Measurements from ENCODE around the gene LRRC8D.

Gene LRRC8D

GRCh38 chr1:89872567-89872966 is 51.7 kb downstream of the LRRC8D start:
- DNase-seq = no peak

GRCh38 chr1:89873288-89873687 is 52.5 kb downstream of the LRRC8D start:
- DNase-seq = no peak

DNA sequence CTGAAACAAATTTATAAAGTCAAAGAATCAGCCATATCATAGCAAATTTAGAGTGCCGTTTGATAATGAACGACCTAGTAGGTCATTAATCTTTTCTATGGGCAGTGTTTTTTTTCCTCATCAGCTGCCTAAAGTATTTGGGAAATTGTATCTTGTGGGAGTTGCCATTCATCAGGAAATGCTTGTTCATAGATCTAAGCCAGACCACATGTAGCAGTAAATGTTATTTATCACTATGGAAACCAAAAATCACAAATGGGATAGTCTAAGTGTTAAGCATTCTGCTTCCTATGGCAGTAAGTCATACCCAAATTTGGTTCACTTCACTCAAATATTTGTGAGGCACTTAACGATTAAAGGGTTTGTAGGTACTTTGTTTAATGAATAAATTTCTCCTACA is 52.9 kb downstream of the LRRC8D start:
- DNase-seq = no peak

DNA sequence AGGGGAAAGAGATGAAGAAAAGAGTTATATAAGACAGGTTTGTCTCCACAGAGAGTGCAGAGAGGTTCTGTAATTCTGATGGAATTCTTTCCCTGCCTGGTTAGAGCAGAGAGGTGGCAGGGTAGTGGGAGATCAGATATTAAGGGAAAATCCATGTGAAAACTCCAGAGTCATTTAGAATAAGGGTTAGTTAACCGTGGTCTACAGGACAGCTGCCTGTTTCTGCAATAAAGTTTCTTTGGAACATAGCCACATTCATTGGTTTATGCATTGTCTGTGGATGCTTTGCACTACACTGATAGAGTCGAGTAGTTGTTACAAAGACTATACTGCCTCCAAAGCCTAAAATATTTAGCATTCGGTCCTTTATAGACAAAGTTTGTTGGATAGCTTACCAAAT is 55.6 kb downstream of the LRRC8D start:
- DNase-seq = no peak

DNA sequence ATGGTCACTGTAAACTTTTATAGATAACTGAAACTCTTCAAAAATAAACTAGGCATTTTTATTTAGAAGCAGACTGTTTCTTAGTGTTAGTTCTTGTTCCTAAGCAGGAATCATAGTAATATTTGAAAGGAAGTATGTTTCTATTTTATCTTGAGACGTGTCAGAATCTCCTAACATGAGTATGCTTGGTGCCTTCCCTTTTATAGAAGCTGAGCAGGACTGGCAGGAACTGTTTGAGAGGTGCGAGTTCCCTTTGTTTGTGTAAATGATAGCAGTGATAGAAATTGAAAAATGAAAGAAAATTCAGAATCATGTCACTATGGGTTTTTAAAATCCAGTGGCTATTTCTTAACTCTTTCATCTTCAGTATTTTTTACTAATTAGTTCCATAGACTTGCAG is 56.9 kb downstream of the LRRC8D start:
- DNase-seq = no peak

DNA sequence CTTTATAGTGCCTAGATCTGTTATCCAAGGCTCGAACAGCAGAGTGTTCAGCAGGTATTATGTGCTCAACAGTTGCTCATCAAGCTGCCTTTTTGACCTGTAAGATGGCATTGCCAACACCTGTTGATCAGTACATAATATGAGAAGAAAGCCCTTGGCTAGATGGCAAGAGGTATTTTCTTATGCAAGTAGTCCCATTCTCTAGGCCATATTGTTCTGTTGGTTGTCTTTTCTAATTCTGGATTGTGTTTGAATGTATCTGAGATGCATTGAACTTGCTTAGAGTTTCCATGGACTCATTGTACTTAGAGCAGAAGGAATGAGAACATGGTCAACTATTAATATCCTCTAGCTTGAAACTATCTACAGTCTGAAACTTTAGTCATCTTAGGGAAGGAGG is 57.4 kb downstream of the LRRC8D start:
- DNase-seq = no peak

DNA sequence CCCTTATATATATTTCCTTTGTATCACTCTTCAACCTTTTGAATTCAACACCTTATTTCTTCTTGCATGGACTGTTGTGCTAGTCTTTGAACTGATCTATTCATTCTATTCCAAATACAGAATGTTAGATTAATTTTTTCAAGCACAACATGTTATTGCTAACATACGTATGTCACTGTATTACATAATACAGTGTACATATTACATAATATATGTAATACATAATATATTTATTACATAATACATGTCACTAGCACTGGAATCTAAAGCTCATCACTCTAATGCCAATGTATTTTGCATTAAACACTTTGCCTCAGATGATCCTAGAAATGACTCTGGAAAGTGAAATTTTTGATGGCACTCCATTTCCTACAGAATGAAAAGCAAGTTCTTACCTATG is 59.8 kb downstream of the LRRC8D start:
- no peak for DNase-seq

DNA sequence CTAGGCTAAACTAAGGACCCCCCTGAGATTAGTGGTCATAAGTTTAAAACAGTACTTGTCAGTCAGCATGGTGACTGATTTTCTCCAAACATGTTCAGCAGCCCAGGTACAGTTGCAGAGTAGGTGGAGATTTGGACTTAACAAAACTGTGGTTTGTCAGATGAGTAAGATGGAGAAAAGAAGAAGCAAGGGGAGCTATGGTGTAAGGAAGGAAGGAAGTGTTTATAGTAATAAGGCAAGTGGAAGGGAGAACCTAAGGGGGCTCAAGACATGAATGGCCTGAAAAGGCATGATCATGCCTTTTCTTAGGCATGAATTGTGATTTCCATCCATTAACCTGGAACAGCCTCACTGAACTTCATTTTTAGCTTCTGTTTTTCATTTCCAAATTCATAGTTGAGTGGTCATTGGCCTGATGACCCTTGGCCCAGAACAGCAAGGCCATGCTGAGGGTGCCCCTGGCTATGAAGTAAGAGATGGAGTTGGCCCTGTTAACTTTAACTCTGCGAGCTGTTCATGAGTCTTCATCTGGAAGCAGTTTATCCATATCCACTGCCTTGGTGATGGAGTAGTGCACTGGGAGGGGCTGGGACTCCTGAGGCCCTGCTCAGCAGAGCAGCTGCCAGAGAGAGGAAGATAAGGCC is 60.7 kb downstream of the LRRC8D start:
- no peak for DNase-seq

DNA sequence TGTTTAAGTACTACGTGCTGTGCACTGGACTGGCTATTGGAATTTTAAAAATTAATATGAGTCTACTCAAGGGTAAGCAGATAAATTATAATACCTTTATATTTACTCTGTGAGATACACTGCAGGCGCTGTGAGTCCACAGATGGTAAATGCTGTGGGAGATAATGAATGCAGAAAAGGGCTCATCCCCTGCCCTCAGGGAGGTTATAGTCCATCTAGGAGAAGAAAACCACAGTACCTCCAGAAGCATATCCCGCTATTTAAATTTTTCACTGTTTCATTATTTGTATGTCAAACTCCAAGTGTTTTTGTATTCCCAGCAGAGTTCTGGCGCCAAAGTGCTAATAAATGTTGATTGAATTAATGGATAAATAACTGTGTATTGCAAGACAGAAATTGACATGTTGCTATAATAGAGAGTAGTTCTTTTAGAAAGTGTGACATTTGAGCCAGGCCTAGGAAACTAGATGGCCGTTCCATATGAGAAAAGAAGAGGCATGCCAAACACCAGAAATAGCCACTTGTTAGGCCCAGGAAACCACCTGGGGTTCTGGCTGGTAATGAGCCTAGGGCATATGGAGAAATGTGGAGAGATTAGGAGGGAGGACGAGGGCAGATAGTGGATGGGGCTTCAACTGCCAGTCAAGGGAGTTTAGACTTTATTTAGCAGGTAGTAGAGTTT is 61.7 kb downstream of the LRRC8D start:
- DNase-seq = no peak

DNA sequence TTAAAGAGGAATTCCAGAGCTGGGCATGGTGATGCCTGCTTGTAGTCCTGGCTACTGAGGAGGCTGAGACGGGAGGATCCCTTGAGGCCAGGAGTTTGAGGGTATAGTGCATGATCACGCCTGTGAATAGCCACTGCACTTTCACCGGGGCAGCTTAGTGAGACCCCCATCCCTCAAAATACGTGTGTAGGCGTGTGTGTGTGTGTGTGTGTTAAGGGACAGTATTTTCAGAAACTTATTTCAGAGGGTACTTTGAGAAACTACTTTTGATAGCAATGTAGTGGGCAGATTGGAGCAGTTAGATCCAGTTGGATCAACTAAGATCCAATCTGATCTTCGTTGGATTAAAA is 62.2 kb downstream of the LRRC8D start:
- DNase-seq = no peak

GRCh38 chr1:89884718-89885596 is 64.1 kb downstream of the LRRC8D start:
- DNase-seq = no peak

- DNase-seq = no peak
Measured at GRCh38 chr1:89887270-89887669, 66.4 kb downstream of the LRRC8D start.

DNA sequence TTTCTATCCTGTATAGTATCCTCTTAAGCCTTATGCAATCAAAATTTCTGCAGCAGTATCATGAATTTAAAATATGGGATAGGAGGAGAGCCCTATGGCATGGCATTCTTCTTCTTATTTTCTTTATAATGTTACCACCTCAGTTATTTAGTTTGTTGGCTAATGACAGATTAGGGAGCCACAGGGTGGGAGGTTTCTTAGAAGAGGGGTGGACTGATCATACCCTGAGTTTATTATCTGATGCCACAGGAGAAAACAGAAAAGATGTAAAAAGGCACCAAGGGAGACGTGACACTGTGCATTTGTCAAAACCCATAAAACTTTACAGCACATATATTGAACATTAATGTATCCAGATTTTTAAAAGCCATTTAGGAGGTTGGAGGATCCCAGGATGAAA is 66.9 kb downstream of the LRRC8D start:
- DNase-seq = no peak

- DNase-seq = no peak
Measured at GRCh38 chr1:89888480-89889322, 67.9 kb downstream of the LRRC8D start.

GRCh38 chr1:89889323-89889615 is 68.4 kb downstream of the LRRC8D start:
- DNase-seq = no peak

GRCh38 chr1:89890085-89890752 is 69.4 kb downstream of the LRRC8D start:
- no peak for DNase-seq

- DNase-seq = no peak
Measured at GRCh38 chr1:89892816-89893215, 72.0 kb downstream of the LRRC8D start.

- no peak for DNase-seq
Measured at GRCh38 chr1:89894210-89895201, 73.7 kb downstream of the LRRC8D start.

DNA sequence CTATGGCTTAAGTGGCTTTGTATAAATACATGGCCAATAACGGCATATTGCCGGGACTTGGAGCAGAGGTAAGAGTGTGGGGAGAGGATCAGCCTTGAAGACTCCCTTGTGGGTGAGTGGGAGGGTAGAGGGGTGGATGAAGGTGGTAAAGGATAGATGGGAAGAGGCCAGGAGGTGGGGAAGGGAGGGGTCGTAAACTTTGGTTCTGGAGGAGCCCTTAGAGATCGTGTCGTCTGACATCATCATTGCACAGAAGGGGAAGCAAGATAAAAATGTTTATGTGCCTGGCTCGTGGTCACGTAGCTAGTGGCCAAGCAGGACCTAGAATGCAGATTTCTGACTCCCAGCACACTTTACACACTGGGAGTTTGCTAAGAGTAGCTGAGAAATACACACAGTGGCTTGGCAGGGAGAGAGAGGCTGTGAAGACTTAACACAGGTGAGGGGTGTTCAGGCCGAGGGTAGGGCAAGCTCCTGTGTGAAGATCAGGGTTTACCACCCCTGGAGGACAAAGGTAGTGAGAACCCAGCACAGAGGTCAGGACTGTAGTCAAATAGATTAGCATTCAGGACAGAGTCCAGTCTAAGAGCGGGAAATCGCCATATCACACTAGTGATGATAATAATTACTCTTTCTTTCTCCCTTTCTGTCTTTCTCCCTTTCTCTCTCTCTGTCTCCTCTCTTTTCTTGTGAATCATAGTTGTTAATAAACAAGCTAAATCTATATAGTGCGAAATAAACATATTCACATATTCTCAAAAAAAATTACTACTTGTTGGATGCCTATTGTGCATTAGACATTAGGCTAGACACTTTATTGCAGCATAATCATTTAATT is 75.5 kb downstream of the LRRC8D start:
- no peak for DNase-seq

GRCh38 chr1:89897347-89898133 is 76.7 kb downstream of the LRRC8D start:
- no peak for DNase-seq

All from NCI-H2107 (cell line).